ENCODE results near the gene ZNF670. TPM values are rescaled to one million over a fixed set of nuclear protein-coding genes. Genes with fewer than 3 reads are reported as not detected.

Gene ZNF670
- total RNA-seq, 3 donors from 2014 or later: 1.9 to 3.4 (median 2.3) TPM

DNA sequence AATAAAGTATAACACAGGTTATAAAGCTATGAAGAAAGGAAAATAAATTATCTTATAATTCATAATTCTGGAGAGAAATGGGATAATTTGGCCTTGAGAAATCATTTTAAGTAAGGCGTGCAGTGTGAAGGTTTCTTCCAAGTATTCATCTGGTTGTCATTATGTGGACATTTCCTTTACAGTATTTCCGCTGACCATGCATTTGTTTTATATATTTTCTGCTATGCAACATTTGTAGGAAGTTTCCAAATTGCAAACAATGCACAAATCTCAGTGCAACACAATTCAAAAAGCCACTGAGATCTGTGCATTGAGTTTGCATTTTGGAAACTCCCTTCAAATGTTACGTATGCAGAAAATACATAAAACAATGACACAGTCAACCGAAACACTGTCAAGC lies 17.8 kb downstream of the ZNF670 start:
- H3K9me3 ChIP-seq: peaks cover 49% of the 10 kb centered on the region
- DNase-seq: no peak
- intact Hi-C loops (cut with DNase I, micrococcal nuclease): no loop called here

DNA sequence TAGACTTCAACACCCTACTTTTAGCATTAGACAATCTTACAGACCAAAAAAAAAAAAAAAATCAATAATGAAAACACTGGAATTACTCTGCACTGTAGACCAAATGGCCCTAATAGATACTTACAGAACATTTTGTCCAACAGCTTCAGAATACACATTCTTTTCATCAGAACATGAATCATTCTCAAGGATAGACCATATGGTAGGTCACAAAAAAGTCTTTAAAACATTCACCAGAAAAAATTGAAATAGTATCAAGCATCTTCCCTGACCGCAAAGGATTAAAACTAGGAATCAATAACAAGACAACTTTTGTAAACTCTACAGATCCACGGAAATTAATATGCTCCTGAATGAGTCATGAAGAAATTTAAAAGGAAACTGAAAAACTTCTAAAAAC lies 22.5 kb downstream of the ZNF670 start:
- TF ChIP-seq, protein P1, sequence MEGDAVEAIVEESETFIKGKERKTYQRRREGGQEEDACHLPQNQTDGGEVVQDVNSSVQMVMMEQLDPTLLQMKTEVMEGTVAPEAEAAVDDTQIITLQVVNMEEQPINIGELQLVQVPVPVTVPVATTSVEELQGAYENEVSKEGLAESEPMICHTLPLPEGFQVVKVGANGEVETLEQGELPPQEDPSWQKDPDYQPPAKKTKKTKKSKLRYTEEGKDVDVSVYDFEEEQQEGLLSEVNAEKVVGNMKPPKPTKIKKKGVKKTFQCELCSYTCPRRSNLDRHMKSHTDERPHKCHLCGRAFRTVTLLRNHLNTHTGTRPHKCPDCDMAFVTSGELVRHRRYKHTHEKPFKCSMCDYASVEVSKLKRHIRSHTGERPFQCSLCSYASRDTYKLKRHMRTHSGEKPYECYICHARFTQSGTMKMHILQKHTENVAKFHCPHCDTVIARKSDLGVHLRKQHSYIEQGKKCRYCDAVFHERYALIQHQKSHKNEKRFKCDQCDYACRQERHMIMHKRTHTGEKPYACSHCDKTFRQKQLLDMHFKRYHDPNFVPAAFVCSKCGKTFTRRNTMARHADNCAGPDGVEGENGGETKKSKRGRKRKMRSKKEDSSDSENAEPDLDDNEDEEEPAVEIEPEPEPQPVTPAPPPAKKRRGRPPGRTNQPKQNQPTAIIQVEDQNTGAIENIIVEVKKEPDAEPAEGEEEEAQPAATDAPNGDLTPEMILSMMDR (IDR thresholded peaks at IDR 0.05): no peak
- ATAC-seq: no peak
- intact Hi-C loops (cut with DNase I, micrococcal nuclease): no loop called here
- no peak for DNase-seq
- Histone ChIP-seq H3K36me3 (ENCODE audit: low read depth) (no peaks in the 10 kb centered on the region), H3K4me3 (no peak overlapping the region), H3K4me1 (ENCODE audit: low read depth) (no peaks in the 10 kb centered on the region), H3K9me3 (peaks cover 79% of the 10 kb centered on the region)

More for the DNA sequence above, 17.8 kb downstream of the ZNF670 start:
- Histone ChIP-seq H3K36me3 (ENCODE audit: low read depth) (no peaks in the 10 kb centered on the region), H3K4me1 (ENCODE audit: low read depth) (no peaks in the 10 kb centered on the region), H3K4me3 (no peak overlapping the region)
- no peak for ATAC-seq
- TF ChIP-seq, protein P1 (IDR thresholded peaks at IDR 0.05): no peak

DNA sequence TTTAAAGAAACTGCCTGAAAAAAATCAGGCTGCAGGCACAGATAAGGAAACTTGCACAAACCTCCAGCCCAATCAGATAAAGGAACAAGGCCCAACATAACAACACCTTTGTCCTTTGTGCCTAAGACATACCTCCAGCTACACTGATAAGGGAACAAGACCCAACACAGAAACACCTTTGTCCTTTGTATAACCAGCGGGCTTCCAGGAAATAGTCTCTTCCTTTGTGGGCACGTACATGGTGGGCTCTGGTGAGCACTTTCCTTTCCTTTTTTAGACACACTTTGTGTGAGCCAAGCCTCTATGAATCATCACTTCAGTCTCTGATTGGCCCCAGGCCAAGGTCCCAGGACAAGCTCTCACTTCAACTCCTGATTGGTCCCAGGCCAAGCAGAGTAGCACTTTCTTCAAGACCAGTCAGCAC lies 23.6 kb downstream of the ZNF670 start:
- ATAC-seq: peak; percentile 19
- H3K4me3 ChIP-seq: no peak overlapping the region
- H3K36me3 ChIP-seq (ENCODE audit: low read depth): no peaks in the 10 kb centered on the region
- peaks cover 85% of the 10 kb centered on the region for H3K9me3 ChIP-seq
- no peak for DNase-seq
- TF ChIP-seq, protein P1 (IDR thresholded peaks at IDR 0.05): no peak
- intact Hi-C loops (cut with DNase I, micrococcal nuclease): no loop called here
- no peaks in the 10 kb centered on the region for H3K4me1 ChIP-seq (ENCODE audit: low read depth)

DNA sequence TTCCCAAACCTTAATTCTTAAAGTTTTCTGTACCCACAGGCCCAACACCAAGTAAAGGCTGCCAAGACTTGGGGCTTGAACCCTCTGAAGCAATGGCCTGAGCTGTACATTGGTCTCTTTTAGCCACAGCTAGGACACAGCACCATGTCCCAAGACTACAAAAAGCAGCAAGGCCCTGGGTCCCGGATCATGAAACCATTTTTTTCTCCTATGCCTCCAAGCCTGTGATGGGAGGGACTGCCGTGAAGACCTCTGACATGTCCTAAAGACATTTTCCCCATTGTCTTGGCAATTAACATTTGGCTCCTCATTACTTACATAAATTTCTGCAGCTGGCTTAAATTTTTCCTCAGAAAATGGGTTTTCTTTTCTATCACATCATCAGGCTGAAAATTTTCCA lies 30.9 kb downstream of the ZNF670 start:
- TF ChIP-seq, protein P1 (IDR thresholded peaks at IDR 0.05): no peak
- Histone ChIP-seq H3K4me1 (ENCODE audit: low read depth) (no peaks in the 10 kb centered on the region), H3K4me3 (no peak overlapping the region), H3K9me3 (peaks cover 90% of the 10 kb centered on the region), H3K36me3 (ENCODE audit: low read depth) (no peaks in the 10 kb centered on the region)
- DNase-seq: no peak
- intact Hi-C loops (cut with DNase I, micrococcal nuclease): no loop called here
- ATAC-seq: no peak

DNA sequence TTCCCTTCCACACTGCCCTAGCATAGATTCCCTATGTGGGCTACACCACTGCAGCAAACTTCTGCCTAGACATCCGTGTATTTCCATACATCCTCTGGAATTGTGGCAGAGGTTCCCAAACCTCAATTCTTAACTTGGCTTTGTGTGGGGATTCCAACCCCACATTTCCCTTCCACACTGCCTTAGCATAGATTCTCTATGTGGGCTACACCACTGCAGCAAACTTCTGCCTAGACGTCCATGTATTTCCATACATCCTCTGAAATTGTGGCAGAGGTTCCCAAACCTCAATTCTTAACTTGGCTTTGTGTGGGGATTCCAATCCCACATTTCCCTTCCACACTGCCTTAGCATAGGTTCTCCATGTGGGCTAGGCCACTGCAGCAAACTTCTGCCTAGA lies 31.4 kb downstream of the ZNF670 start:
- H3K9me3 ChIP-seq: peaks cover 88% of the 10 kb centered on the region
- no peaks in the 10 kb centered on the region for H3K36me3 ChIP-seq (ENCODE audit: low read depth)
- ATAC-seq: no peak
- H3K4me3 ChIP-seq: no peak overlapping the region
- TF ChIP-seq, protein P1 (IDR thresholded peaks at IDR 0.05): no peak
- no peaks in the 10 kb centered on the region for H3K4me1 ChIP-seq (ENCODE audit: low read depth)
- no peak for DNase-seq
- intact Hi-C loops (cut with DNase I, micrococcal nuclease): no loop called here

DNA sequence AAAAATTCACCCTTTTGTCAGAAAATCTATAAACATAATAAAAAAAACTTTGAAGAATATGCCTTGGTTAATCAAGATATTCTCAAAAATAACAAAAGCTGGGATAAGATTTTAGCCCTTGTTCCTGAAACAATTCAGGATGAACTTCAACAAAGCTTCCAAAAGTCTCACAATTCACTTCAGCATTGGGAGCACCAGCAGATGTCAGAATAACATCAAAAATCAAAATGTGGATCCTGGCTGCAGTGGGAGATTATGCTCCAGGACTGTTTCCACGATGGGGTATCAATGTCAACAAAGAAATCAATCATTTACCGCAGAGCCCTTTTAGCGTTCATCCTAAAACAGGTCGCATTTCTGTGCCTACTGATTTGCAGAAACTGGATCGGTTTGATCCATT lies 35.2 kb downstream of the ZNF670 start:
- Histone ChIP-seq H3K9me3 (peaks cover 89% of the 10 kb centered on the region), H3K36me3 (ENCODE audit: low read depth) (no peaks in the 10 kb centered on the region), H3K4me3 (no peak overlapping the region), H3K4me1 (ENCODE audit: low read depth) (no peaks in the 10 kb centered on the region)
- TF ChIP-seq, protein P1 (IDR thresholded peaks at IDR 0.05): no peak
- DNase-seq (no peak), ATAC-seq (no peak)
- intact Hi-C loops (cut with DNase I, micrococcal nuclease): no loop called here
